ENCODE data around the gene SLC25A19.

DNA sequence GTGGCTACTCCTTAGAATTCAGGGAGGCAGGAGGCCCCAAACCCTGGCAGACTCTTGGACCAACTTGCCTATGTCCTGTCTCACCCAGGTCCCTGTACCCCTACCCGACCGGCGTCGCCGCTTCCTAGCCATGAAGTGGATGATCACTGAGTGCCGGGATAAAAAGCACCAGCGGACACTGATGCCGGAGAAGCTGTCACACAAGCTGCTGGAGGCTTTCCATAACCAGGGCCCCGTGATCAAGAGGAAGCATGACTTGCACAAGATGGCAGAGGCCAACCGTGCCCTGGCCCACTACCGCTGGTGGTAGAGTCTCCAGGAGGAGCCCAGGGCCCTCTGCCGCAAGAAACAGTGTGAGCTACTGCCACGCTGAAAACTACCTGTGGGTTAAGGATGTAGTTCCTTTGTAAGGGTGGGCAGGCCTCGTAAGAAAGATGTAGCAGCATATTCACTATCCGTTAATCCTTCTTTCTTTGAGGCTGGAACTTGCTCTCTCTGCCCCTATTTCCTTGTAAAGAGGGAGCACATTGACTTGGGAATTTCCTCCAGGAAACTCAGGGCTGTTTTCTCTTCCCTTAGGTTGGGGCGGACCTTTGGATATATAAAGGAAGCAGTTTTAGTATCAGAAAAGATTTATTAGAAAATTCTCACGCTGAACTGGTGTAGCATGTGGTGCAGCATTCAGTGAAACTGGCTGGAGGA lies 23.5 kb downstream of the SLC25A19 start:
- no peak for TF ChIP-seq GATA2 (IDR thresholded peaks at IDR 0.05; ENCODE audit: low read depth, low read length)
- TF ChIP-seq GATA3 (IDR thresholded peaks at IDR 0.05; ENCODE audit: low read depth, low read length), result no peak

Measured in SH-SY5Y (cell line).